HG02885 (cell line): ENCODE measurements around the gene NT5DC2.

Experiments used
- ATAC-seq: cut with Tn5 transposase; IDR thresholded peaks from one replicate; pipeline ENCODE4 v1.9.1; 2021; ENCODE audit warnings: mild to moderate bottlenecking; ENCODE audit not compliant: unreplicated experiment, poor library complexity

NT5DC2 gene

DNA sequence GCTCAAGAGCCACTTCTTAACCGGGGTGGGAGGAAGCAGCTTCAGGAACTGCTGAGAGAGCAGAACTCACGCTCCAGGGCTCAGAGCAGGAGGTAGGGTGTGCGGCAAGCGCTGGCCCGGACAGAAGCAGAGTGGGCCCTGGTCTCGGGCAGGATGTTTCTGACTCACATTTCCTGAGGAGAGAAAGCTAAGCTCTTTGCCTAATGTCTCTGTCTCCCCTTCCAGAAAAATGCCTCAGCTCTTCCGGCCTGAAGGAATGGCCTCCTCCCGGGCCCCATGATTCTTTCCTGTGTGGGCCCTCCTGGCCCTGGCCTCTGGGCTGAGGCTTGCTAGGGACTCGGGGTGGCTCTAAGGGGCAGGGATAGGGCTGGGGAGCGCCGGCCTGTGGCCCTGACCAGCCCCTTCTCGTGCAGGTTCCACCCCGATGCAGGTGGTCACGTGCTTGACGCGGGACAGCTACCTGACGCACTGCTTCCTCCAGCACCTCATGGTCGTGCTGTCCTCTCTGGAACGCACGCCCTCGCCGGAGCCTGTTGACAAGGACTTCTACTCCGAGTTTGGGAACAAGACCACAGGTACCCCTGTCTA is 42.6 kb downstream of the NT5DC2 start:
- ATAC-seq = no peak

DNA sequence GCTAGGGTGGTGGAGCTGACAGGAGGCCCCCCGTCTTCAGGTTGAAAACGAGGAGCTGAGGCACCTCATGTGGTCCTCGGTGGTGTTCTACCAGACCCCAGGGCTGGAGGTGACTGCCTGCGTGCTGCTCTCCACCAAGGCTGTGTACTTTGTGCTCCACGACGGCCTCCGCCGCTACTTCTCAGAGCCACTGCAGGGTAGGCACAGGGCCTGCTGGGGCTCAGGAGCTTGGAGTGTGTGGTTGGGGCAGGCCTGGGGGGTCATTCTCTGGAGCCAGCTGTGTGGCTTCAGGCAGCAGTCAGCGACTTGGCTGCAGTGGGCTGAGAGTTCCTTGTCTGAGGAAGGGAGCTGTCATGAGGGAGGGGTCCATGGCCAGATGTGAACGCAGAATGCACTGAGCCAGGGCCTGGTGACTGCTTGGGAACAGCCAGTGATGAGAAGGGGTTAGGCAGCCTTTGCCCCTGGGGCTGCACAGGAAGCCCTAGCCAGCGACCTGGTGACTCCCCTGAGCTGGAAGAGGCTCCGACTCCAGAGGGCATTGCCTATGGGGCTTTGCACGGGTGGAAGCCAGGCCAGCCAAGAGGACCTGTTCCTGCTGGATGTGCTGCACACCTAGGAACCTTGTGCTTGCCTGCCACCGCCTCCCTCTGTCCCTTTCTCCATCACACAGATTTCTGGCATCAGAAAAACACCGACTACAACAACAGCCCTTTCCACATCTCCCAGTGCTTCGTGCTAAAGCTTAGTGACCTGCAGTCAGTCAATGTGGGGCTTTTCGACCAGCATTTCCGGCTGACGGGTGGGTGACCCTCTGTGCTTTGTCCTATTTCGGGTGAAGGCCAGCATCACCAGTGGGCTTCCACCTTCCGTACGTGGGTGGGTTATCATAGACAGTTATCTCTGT is 43.4 kb downstream of the NT5DC2 start:
- ATAC-seq = no peak

GRCh38 chr3:52489453-52489852 is 44.2 kb downstream of the NT5DC2 start:
- no peak for ATAC-seq

DNA sequence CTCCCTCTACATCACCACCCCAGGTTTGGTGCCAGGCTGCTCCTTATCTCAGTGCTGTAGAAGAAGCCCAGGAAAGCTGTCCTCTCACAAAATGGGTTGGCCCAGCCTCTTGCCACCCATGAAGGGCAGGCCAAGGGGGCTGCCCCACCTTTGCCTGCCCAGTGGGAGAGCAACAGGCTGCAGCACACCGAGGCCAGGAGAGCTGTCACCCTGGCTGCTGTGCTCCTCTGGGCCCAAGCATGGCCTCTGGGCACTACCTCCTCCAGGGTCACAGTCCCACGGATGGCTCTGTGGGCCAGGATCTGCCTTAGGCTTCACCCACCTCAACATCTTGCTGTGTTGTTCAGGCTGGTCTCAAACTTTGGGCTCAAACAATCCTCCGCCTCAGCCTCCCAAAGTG is 44.9 kb downstream of the NT5DC2 start:
- no peak for ATAC-seq

GRCh38 chr3:52487788-52488691 is 45.6 kb downstream of the NT5DC2 start:
- ATAC-seq = no peak

DNA sequence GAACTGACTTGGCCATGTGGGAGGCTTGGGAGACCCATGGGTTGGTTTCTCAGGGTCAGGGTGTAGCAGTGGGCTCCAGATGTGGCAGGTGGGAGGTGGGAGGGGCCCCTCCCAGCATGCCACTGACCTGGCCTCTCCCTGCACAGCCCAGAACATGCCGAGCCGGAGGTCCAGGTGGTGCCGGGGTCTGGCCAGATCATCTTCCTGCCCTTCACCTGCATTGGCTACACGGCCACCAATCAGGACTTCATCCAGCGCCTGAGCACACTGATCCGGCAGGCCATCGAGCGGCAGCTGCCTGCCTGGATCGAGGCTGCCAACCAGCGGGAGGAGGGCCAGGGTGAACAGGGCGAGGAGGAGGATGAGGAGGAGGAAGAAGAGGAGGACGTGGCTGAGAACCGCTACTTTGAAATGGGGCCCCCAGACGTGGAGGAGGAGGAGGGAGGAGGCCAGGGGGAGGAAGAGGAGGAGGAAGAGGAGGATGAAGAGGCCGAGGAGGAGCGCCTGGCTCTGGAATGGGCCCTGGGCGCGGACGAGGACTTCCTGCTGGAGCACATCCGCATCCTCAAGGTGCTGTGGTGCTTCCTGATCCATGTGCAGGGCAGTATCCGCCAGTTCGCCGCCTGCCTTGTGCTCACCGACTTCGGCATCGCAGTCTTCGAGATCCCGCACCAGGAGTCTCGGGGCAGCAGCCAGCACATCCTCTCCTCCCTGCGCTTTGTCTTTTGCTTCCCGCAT is 46.4 kb downstream of the NT5DC2 start:
- ATAC-seq = no peak

DNA sequence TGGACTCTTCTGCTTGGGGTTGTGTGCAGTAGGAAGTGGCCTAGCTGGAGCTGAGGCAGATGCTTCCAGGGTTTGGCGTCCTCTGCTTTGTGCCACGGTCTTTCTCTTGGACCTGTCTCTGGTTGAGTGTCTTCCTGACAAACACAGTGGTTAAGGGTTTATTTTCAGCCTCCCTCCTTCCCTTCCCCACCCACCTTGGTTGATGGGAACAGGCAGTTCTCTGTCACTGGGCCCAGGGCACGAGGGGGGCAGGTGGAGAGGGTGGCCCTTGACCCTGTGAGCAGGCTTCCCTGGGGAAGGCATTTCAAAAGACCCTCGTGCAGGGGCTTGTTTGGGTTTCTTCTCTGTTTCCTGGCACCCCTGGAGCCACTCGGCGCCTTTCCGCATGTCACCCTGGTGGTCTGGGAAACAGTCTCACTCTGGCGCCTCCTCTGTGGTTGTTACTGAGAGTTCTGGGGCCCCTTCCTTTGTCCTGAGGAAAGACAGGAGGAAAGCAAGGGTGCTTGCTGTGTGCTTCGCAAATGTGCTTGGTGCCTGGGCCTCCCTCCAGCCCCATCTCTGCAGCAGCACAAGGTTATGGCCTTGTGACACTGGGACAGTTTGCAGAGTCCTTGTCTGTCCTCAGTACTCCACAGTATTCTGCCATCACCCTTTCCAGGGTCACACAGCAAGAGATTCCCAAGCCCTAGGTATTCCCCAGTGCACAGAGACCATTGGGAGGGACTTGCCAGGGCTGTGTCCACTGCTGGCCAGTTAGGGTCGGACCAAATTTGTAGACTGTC is 48.8 kb downstream of the NT5DC2 start:
- no peak for ATAC-seq

DNA sequence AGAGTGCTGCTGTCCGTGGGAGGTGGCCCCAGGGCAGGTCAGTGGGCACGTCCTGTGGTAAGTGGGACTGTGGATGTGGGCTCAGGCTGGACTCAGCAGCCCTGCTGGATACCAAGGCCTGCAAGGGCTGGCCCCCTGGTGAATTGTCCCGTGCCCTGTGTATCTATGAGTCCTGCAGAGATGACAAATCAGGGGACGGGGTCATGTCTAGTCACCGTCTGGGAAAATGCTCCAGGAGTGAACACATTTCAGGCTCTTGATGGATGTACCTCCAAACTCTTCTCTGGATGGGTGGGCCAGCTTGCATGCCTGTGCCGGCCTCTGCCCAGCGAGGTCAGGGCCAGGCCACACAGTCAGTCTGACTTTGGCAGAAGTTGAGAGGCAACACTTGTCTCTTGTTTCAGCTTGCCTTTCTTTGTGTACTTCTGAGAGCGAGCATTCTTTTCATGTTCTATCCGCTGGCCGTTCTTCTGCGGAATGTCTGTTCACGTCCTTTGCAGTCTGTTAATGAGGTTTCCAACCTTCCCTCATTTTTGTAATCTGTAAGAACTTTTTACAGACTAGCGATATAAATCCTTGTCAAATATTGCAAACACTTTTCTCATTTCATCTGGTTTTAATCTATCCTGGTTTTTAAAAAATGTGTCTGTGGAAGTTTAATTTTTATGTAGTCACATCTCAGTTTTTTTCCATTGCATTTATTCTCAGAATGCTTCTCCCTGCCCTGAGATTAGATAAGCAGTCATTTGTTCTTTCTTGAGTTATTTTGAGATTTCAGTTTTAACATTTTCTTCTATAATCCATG is 49.9 kb downstream of the NT5DC2 start:
- no peak for ATAC-seq

DNA sequence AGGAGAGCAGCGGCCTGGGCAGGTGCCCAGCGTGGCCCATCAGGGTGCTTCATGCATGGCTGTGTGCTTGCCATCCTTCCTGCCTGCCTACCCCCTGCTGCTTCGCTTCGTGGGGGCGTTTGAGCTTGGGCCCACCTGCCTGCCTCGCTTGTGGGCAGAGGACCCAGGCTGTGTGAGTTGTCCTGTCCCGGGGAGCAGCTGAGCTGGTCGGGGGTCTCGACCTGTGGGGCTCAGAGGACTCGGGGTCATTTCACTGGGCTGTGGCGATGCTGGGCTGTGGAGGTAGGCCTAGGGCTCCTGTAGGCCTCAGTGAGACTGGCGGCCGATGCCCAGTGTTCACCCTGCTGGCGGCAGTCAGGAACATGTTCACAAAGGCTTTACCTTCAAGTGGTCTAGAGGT is 50.6 kb downstream of the NT5DC2 start:
- no peak for ATAC-seq

DNA sequence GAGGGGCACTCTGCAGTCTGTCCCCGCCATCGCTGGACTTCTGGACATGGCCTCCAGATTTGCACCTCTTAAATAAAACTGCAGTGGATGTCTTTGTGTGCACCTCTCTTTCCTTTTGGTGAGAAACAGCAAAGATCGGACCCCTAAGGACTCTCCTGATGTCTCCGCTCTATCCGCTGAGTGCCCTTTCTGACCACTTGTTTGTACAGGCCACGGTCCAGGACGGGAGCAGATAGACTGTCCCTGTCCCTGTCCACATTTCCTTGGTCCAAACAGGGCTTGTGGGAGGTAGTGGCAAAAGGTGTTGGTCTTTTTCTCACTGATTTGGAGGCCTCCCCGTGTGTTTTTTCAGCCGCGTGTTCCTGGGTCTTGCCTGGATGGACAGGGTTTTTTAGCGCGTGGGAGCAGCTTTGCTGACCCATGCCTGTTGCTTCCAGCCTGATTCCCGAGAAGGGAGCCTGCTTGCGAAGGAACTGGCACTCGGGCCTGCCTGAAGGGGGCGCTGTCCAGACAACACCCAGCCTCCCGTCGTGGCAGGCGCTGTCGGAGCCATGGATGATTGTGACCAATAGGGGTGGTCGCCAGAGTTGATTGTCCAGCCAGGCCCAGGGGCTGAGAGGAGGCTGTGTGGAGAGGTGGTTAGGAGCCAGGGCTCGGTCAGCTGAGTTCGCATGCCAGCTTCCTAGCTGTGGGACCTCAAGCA is 51.7 kb downstream of the NT5DC2 start:
- no peak for ATAC-seq

- no peak for ATAC-seq
Observed at GRCh38 chr3:52480768-52481715, 52.6 kb downstream of the NT5DC2 start.

DNA sequence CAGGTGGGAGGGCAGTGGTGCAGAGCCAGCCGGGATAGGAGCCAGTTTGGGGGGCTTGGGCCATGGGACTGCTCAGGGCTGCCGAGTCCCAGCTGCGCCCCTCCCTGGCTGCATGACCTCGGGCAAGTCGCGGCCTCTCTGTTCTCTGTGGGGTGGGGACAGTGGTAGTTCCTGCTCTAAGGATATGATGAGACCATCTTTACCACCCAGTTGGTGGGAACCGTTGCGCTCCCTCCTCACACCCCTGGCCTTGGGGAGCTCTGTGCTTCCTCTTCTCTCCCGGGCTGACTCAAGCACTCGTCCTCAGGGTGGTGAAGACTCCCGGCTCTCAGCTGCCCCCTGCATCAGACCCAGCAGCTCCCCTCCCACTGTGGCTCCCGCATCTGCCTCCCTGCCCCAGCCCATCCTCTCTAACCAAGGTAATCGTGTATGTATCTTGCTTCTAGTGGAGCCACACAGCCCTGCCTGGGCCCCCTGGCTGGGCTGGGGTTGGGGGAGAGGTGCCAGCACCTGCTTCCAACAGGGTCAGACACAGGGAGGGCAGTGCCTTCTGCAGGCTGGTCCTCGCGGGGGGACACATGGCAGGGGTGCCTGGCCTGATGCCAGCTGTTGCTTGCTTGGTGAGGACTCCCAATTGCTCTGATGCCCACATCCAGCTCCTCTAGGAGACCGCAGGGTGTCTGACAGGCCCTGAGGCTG is 53.6 kb downstream of the NT5DC2 start:
- ATAC-seq = no peak

DNA sequence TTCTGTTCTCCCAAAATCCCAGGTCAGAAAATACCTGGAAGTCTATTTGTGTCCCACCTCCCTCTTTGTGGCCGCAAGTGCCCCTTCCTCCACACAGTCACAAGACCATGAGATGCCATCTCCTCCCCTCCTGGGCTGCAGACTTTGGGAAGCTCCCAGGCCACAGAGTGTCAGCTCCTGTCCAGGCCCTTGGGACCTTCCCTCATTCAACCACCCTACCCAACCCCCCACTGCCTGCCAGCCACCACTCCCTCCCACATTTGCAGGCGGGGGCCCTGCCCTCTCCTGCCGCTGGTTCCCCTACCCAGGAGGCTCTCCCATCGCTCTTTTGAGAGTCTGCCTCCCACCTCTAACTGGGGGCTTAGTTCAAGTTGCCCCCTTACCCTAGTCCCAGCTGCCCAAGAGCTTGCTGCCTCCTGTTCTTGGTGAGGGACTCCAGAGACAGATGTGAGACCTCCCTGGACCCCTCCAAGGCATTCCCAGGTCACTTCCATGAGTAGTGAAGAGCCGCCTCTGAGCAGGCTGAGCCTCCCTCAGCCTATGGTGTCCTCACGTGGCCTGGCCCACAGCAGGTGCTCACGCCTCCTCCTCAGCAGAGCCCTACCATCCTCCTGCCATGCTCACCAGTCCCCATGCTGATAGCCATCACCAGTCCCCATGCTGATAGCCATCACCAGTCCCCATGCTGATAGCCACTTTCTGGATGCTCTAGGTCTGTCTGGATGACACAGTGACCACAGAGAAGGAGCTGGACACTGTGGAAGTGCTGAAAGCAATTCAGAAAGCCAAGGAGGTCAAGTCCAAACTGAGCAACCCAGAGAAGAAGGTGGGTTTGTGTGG is 54.4 kb downstream of the NT5DC2 start:
- ATAC-seq = no peak

DNA sequence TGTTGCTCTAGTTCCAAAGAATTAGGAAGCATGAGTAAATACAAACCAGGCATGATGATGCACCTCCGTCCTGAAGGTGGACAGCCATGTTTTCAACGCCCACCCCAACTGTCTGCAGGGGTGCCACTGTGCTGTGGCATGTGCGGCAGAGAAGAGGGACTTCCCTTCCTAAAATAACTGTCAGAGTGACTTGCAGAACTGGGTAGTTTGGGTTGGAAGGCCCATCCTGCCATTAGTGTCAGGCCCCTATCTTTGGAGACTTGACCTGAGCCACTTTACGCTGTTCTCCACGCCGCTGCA is 55.9 kb downstream of the NT5DC2 start:
- no peak for ATAC-seq

- ATAC-seq = no peak
Observed at GRCh38 chr3:52477076-52477795, 56.4 kb downstream of the NT5DC2 start.
